ELR (cell line): ENCODE measurements around the gene NCLN.
"Not testable (repeated sequence)": the region's sequence is repeated elsewhere in the genome, so short reads cannot be mapped to it uniquely, and the experiment has no call there.

Experiments
- DNase-seq: peaks from one replicate; pipeline ENCODE4 v3.0.0-alpha.2; 2015; ENCODE audit warnings: low read depth

Gene NCLN

DNA sequence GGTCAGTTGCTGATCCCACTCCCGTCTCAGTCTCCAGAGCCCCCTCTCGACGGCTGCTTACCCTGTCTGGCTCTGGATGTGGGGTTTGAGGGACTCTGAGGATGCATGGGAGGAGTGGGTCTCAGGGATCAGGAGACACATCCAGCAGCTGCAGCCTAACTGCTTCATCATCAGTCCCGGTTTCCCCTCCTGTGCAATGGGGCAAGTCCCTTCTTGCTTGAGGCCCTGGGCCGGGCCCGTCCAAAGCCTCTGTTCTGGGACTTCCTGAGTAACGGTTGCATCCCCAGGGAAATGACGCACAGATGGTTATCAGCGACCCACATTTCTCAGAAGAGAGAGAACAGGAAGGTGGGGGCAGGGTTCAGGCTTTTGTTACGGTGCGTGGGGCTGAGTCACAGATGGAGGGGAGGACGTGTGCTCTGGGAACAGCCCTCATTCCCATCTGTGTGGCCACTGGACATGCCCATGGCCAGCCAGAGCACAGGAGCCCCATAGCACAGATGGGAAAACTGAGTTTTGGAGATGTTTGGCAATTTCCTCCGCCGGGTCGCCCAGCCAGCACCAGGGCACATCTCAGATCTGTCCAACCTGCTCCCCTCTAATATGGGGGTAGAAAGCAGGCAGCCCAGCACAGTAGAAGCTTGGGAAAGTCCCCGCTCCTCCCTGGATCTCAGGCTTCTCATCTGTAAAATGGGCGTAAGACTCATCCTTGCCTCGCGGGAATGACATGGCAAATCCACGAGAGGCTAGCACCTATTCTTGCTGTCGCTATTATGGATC lies 30.6 kb upstream of the NCLN start:
- peak; percentile 100 for DNase-seq

- no peak for DNase-seq
Measured at GRCh38 chr19:3157096-3157845, 28.5 kb upstream of the NCLN start.

DNA sequence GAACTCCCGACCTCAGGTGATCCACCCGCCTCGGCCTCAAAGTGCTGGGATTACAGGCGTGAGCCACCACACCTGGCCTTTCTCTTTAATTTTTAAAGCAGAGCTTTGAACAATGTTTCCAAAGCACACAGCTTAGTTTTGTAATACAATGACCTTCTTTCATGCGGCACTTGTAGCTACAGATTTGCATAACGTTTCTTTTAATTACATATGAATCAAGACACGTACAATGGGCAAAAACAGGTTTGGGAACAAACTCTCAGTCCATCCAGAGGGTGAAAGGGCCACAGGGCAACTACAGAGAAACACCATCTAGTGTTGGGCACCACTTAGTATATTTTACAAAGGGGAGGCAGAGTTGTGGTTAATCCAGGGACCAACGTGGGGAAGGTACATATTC lies 26.2 kb upstream of the NCLN start:
- no peak for DNase-seq

GRCh38 chr19:3160219-3160618 lies 25.5 kb upstream of the NCLN start:
- no peak for DNase-seq

- DNase-seq = peak; percentile 73
Measured at GRCh38 chr19:3161453-3161852, 24.3 kb upstream of the NCLN start.

- peak; percentile 56 for DNase-seq
Measured at GRCh38 chr19:3162418-3163229, 23.1 kb upstream of the NCLN start.

DNA sequence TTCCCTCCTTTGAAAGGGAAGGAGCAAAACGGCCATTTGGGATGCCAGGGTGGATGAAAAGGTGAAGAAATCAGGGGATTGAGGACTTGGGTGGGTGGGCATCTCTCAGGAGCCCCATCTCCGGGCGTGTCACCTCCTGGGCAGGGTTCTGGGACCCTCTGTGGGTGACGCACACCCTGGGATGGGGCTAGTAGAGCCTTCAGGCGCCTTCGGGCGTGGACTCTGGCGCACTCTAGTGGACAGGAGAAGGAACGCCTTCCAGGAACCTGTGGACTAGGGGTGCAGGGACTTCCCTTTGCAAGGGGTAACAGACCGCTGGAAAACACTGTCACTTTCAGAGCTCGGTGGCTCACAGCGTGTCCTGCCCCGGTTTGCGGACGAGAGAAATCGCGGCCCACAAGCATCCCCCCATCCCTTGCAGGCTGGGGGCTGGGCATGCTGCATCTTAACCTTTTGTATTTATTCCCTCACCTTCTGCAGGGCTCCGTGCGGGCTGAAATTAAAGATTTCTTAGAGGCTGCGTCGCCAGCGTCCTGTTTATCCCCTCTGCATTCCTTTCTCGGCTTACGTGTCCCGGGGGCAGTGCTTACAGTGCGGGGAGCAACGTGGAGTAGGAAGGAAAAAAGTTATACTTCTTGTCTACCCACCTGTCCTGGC lies 22.4 kb upstream of the NCLN start:
- peak; percentile 82 for DNase-seq

DNA sequence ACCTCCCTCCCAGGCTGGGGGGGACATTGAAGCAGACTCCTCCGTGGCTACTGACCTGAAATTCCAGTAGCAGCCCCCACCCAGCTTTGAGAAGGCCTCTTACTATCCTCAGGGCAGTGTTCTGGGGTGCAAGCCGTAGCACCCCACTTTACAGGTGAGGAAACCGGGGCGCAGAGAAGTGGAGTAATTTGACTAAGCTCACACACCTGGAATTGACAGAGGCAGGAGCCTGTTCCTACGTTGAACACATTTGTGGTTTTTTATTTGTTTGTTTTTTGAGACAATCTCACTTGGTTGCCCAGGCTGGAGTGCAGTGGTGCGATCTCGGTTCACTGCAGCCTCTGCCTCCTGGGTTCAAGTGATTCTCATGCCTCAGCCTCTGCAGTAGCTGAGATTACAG lies 21.8 kb upstream of the NCLN start:
- no peak for DNase-seq

DNA sequence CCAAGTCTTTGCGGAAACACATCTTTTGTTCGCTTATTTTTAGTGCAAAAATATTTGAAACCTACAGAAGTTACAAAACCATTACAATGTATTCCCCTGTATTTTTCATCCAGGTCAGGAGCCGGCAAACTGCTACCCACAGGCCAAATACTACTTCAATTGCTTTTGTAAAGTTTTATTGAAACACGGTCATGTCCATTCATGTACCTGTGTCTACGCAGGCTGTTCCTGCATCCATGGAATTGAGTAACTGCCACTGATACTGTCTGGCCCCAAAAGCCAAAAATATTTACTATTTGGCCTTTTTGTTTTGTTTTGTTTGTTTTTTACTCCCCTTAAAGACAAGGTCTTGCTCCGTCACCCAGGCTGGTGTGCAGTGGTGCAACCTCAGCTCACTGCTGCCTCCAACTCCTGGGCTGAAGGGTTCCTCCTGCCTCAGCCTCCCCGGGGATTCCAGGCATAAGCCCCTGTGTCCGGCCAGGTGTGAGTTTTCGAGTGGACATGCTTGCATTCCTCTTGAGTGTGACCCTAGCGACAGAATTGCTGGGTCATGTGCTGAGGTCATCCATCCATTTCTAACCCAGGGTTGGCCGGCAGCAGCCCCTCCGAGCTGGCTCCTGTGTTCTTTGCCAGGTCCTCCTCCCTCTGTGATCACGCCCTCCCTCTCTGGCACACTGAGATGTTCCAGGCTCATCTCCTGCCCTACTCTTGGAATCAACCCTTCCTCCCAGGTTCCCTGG lies 18.0 kb upstream of the NCLN start:
- DNase-seq = no peak

GRCh38 chr19:3171894-3172672 lies 13.6 kb upstream of the NCLN start:
- peak; percentile 64 for DNase-seq

- not testable (repeated sequence) for DNase-seq
Measured at GRCh38 chr19:3172673-3173000, 13.1 kb upstream of the NCLN start.

DNA sequence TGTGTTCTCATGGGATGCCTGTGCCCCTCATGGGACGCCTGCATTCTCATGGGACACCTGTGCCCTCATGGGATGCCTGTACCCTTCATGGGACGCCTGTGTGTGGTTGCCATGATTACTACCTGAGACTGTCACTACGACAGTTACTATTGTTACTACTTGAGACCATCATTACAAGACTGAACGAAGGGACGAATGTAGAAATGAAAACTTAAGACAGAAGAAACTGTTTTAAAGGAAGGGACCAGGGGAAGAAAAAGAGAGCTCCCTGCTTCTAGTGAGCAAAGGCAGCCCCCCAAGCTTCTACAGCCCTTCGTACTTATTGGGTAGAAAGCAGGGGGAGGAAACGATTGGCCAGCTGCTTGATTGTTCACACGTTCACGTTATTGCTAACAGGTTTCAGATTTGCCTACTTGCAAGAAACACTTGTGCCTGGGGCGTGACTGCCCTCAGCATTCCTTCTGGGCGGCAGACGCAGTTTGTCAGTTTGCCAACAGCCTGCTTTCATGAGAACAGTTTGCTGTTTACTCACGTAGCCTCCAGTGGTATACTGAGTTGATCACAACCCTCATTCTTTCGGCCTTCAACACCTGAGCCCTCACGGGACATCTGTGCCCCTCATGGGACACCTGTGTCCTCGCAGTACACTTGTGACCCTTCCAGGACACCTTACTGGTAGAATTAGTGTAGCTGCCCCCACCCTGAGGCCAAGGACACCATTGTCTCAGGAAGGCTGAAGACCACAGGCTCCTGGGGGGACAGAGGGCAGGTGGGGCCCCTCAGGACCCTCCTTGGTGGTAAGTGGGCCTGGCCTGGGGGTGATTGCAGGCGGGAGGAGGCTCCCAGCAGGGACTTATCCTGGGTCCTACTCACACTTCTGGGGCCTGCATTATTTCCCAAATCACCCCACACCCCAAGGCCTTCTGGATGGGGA lies 9.7 kb upstream of the NCLN start:
- peak; percentile 94 for DNase-seq

- DNase-seq = peak; percentile 95
Measured at GRCh38 chr19:3176715-3177501, 8.8 kb upstream of the NCLN start.

GRCh38 chr19:3178377-3178972 lies 7.3 kb upstream of the NCLN start, which contains the start of gene S1PR4:
S1PR4 (plus strand) TSS chr19:3178769; CDS start chr19:3178793, 24 bp downstream.
- no peak for DNase-seq

DNA sequence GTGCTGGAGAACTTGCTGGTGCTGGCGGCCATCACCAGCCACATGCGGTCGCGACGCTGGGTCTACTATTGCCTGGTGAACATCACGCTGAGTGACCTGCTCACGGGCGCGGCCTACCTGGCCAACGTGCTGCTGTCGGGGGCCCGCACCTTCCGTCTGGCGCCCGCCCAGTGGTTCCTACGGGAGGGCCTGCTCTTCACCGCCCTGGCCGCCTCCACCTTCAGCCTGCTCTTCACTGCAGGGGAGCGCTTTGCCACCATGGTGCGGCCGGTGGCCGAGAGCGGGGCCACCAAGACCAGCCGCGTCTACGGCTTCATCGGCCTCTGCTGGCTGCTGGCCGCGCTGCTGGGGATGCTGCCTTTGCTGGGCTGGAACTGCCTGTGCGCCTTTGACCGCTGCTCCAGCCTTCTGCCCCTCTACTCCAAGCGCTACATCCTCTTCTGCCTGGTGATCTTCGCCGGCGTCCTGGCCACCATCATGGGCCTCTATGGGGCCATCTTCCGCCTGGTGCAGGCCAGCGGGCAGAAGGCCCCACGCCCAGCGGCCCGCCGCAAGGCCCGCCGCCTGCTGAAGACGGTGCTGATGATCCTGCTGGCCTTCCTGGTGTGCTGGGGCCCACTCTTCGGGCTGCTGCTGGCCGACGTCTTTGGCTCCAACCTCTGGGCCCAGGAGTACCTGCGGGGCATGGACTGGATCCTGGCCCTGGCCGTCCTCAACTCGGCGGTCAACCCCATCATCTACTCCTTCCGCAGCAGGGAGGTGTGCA lies 6.6 kb upstream of the NCLN start:
- no peak for DNase-seq

- no peak for DNase-seq
Measured at GRCh38 chr19:3179739-3180293, 5.9 kb upstream of the NCLN start.
